ENCODE results near the gene DACH2. TPM values are rescaled to one million over a fixed set of nuclear protein-coding genes. Genes with fewer than 3 reads are reported as not detected.
"Not testable (repeated sequence)": the region's sequence is repeated elsewhere in the genome, so short reads cannot be mapped to it uniquely, and the experiment has no call there.

DACH2 gene
- total and polyA plus RNA-seq, 4 donors: 0.23 TPM; not detected in 3

DNA sequence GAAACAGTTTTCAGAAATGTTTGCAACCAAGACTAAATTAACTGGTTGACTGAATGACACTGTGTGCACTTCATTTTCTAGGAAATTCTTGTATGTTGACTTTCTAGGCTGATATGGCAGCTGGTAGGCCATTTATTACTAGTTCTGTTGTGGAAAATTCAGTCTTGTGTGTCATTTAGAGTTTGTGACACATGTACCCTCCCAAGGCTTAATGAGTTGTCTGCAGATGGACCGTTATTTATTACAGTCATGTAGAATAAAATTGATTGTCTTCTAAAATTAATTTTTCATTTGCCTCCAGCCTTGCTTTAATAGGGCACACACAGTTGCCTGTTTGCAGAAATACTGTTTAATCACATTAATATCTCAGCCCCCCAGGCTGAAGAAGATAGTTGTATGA is 30.7 kb downstream of the DACH2 start:
- TF ChIP-seq SP1 (IDR thresholded peaks at IDR 0.05): no peak
- no peak for TF ChIP-seq ZBTB33 (IDR thresholded peaks at IDR 0.05)
- TF ChIP-seq EGR1 (IDR thresholded peaks at IDR 0.05; ENCODE audit: low read depth in 2 of 2): no peak
- TF ChIP-seq, protein P1, sequence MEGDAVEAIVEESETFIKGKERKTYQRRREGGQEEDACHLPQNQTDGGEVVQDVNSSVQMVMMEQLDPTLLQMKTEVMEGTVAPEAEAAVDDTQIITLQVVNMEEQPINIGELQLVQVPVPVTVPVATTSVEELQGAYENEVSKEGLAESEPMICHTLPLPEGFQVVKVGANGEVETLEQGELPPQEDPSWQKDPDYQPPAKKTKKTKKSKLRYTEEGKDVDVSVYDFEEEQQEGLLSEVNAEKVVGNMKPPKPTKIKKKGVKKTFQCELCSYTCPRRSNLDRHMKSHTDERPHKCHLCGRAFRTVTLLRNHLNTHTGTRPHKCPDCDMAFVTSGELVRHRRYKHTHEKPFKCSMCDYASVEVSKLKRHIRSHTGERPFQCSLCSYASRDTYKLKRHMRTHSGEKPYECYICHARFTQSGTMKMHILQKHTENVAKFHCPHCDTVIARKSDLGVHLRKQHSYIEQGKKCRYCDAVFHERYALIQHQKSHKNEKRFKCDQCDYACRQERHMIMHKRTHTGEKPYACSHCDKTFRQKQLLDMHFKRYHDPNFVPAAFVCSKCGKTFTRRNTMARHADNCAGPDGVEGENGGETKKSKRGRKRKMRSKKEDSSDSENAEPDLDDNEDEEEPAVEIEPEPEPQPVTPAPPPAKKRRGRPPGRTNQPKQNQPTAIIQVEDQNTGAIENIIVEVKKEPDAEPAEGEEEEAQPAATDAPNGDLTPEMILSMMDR (IDR thresholded peaks at IDR 0.05; ENCODE audit: low read depth, low read length, missing input control): no peak
- no peak for TF ChIP-seq HNF4G (IDR thresholded peaks at IDR 0.05)
- no peak for DNase-seq (ENCODE audit: low spot score)
- Histone ChIP-seq H3K27ac (ENCODE audit: low read depth in 1 of 2, low read length in 2 of 2) (no peak overlapping the region), H3K36me3 (ENCODE audit: control insufficient read depth in 4 of 4, insufficient read depth in 3 of 4, low read depth in 1 of 4, low read length in 3 of 4) (no peaks in the 10 kb centered on the region), H3K9me3 (ENCODE audit: control insufficient read depth in 4 of 4, low read length in 3 of 4) (no peaks in the 10 kb centered on the region), H3K4me1 (ENCODE audit: control insufficient read depth in 4 of 4, insufficient read depth in 4 of 4, low read length in 3 of 4) (no peaks in the 10 kb centered on the region), H3K4me3 (ENCODE audit: low read depth in 1 of 3, low read length in 3 of 3) (no peak overlapping the region), H3K27me3 (ENCODE audit: control insufficient read depth in 4 of 4, insufficient read depth in 4 of 4, low read length in 3 of 4) (no peaks in the 10 kb centered on the region), H3K9ac (ENCODE audit: low read depth in 1 of 2, low read length in 2 of 2) (no peak overlapping the region)
- 82% methylated on average over 1 of the region's 1 CpG for WGBS

DNA sequence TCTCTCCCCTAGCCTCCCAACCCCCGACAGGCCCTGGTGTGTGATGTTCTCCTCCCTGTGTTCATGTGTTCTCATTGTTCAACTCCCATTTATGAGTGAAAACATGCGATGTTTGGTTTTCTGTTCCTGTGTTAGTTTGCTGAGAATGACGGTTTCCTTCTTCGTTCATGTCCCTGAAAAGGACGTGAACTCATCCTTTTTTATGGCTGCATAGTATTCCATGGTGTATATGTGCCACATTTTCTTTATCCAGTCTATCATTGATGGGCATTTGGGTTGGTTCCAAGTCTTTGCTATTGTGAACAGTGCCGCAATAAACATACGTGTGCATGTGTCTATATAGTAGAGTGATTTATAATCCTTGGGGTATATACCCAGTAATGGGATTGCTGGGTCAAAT is 33.1 kb downstream of the DACH2 start:
- WGBS: 90% methylated on average over 7 of the region's 7 CpGs
- H3K4me3 ChIP-seq (ENCODE audit: low read depth in 1 of 3, low read length in 3 of 3): not testable (repeated sequence)

GRCh38 chrX:86192827-86193226 is 44.6 kb downstream of the DACH2 start:
- WGBS: 63% methylated on average over 1 of the region's 1 CpG
- no peak overlapping the region for H3K4me3 ChIP-seq (ENCODE audit: low read depth in 1 of 3, low read length in 3 of 3)
- H3K9ac ChIP-seq (ENCODE audit: low read depth in 1 of 2, low read length in 2 of 2): no peak overlapping the region
- no peak overlapping the region for H3K27ac ChIP-seq (ENCODE audit: low read depth in 1 of 2, low read length in 2 of 2)
- no peaks in the 10 kb centered on the region for H3K27me3 ChIP-seq (ENCODE audit: control insufficient read depth in 4 of 4, insufficient read depth in 4 of 4, low read length in 3 of 4)
- no peaks in the 10 kb centered on the region for H3K4me1 ChIP-seq (ENCODE audit: control insufficient read depth in 4 of 4, insufficient read depth in 4 of 4, low read length in 3 of 4)
- no peaks in the 10 kb centered on the region for H3K36me3 ChIP-seq (ENCODE audit: control insufficient read depth in 4 of 4, insufficient read depth in 3 of 4, low read depth in 1 of 4, low read length in 3 of 4)
- no peaks in the 10 kb centered on the region for H3K9me3 ChIP-seq (ENCODE audit: control insufficient read depth in 4 of 4, low read length in 3 of 4)
- no peak for DNase-seq (ENCODE audit: low spot score)
- TF ChIP-seq JUND (IDR thresholded peaks at IDR 0.05) (no peak), HNF4A (conservative IDR thresholded peaks at IDR 0.05) (no peak), TAF1 (conservative IDR thresholded peaks at IDR 0.05) (no peak), SP1 (IDR thresholded peaks at IDR 0.05) (no peak), GABPA (IDR thresholded peaks at IDR 0.05 in 1 of 2, conservative IDR thresholded peaks at IDR 0.05 in 1 of 2) (no peak), FOXA1 (IDR thresholded peaks at IDR 0.05) (no peak), RXRA (IDR thresholded peaks at IDR 0.05) (no peak), YY1 (IDR thresholded peaks at IDR 0.05) (no peak), ZBTB33 (IDR thresholded peaks at IDR 0.05) (no peak), HNF4G (IDR thresholded peaks at IDR 0.05) (no peak), RAD21 (IDR thresholded peaks at IDR 0.05) (no peak), ATF3 (IDR thresholded peaks at IDR 0.05) (no peak), NR2F2 (IDR thresholded peaks at IDR 0.05) (no peak), EGR1 (IDR thresholded peaks at IDR 0.05; ENCODE audit: low read depth in 2 of 2) (no peak)
- TF ChIP-seq, protein P1 (IDR thresholded peaks at IDR 0.05; ENCODE audit: low read depth, low read length, missing input control): no peak
- TF ChIP-seq, protein P2, sequence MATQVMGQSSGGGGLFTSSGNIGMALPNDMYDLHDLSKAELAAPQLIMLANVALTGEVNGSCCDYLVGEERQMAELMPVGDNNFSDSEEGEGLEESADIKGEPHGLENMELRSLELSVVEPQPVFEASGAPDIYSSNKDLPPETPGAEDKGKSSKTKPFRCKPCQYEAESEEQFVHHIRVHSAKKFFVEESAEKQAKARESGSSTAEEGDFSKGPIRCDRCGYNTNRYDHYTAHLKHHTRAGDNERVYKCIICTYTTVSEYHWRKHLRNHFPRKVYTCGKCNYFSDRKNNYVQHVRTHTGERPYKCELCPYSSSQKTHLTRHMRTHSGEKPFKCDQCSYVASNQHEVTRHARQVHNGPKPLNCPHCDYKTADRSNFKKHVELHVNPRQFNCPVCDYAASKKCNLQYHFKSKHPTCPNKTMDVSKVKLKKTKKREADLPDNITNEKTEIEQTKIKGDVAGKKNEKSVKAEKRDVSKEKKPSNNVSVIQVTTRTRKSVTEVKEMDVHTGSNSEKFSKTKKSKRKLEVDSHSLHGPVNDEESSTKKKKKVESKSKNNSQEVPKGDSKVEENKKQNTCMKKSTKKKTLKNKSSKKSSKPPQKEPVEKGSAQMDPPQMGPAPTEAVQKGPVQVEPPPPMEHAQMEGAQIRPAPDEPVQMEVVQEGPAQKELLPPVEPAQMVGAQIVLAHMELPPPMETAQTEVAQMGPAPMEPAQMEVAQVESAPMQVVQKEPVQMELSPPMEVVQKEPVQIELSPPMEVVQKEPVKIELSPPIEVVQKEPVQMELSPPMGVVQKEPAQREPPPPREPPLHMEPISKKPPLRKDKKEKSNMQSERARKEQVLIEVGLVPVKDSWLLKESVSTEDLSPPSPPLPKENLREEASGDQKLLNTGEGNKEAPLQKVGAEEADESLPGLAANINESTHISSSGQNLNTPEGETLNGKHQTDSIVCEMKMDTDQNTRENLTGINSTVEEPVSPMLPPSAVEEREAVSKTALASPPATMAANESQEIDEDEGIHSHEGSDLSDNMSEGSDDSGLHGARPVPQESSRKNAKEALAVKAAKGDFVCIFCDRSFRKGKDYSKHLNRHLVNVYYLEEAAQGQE (IDR thresholded peaks at IDR 0.05): no peak

More for the DNA sequence above, 33.1 kb downstream of the DACH2 start:
- H3K9ac ChIP-seq (ENCODE audit: low read depth in 1 of 2, low read length in 2 of 2); DNase-seq (ENCODE audit: low spot score); H3K27ac ChIP-seq (ENCODE audit: low read depth in 1 of 2, low read length in 2 of 2); H3K27me3 ChIP-seq (ENCODE audit: control insufficient read depth in 4 of 4, insufficient read depth in 4 of 4, low read length in 3 of 4); H3K36me3 ChIP-seq (ENCODE audit: control insufficient read depth in 4 of 4, insufficient read depth in 3 of 4, low read depth in 1 of 4, low read length in 3 of 4); H3K9me3 ChIP-seq (ENCODE audit: control insufficient read depth in 4 of 4, low read length in 3 of 4); H3K4me1 ChIP-seq (ENCODE audit: control insufficient read depth in 4 of 4, insufficient read depth in 4 of 4, low read length in 3 of 4): not testable (repeated sequence)
